ENCODE results near the gene LAP3. TPM values are rescaled to one million over a fixed set of nuclear protein-coding genes. Genes with fewer than 3 reads are reported as not detected.
A peak's percentile ranks its signal among the peaks of the same experiment; 100 is the strongest.
"Not testable (repeated sequence)": the region's sequence is repeated elsewhere in the genome, so short reads cannot be mapped to it uniquely, and the experiment has no call there.

Gene LAP3
- total RNA-seq, 1 donor from 2014 or later, result 94.9 TPM

DNA sequence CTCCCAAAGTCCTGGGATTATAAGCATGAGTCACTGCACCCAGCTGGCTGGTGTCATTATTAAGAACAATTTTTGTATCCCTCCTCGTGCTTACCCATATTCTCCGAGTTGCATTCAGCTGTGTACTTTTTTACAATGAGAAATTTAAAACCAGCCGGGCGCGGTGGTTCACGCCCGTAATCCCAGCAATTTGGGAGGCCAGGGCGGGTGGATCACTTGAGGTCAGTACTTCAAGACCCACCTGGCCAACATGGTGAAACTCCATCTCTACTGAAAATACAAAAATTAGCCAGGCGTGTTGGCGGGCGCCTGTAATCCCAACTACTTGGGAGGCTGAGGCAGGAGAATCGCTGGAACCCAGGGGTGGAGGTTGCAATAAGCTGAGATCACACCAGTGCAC is 1.8 kb upstream of the LAP3 start:
- H3K36me3 Mint-ChIP-seq (ENCODE audit: low read depth), result peaks cover 14% of the 10 kb centered on the region
- intact Hi-C loops (cut with micrococcal nuclease); H3K9me3 Mint-ChIP-seq; H3K4me3 Mint-ChIP-seq (ENCODE audit: low read depth); DNase-seq (ENCODE audit: low spot score); H3K27me3 Mint-ChIP-seq (ENCODE audit: low read depth); H3K27ac Mint-ChIP-seq: not testable (repeated sequence)
- H3K4me1 Mint-ChIP-seq (ENCODE audit: low read depth), result peaks cover 20% of the 10 kb centered on the region

- intact Hi-C loops (cut with micrococcal nuclease), result loop anchor here (1.0 to 2.0 kb wide), 7 partner anchors 29 to 444 kb away; partner anchors contain the start of genes DCAF16, MED28, NCAPG and QDPR
- Mint-ChIP-seq H3K4me1 (ENCODE audit: low read depth) (peaks cover 26% of the 10 kb centered on the region), H3K4me3 (ENCODE audit: low read depth) (peak overlapping the region; percentile 93), H3K36me3 (ENCODE audit: low read depth) (peaks cover 36% of the 10 kb centered on the region), H3K9me3 (no peaks in the 10 kb centered on the region), H3K27ac (peak overlapping the region; percentile 87), H3K27me3 (ENCODE audit: low read depth) (no peaks in the 10 kb centered on the region)
- peak; percentile 16 for DNase-seq (ENCODE audit: low spot score)
Observed at GRCh38 chr4:17577665-17578481, 875 bp downstream of the LAP3 start.

DNA sequence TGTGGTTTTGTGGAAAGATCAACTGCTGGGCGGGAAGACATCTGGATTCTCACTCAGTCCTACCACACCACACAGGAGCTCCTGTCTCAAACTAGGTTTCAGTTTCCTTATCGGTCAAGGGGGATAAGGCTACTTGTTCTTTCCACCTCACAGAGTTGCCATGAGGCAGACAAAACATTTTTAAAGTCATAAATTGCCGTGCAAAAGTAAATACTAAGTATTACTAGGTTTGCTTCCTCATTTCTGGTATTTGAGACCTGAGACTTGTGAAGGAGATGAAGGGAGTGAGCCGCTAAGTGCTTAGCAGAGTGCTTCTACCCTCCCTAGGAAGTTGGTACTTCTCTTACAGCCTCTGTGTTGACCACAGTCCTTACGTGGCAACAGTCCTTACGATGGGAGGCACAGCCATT is 1.5 kb downstream of the LAP3 start:
- intact Hi-C loops (cut with micrococcal nuclease), result no loop called here

GRCh38 chr4:17580969-17581368 is 4.0 kb downstream of the LAP3 start:
- Mint-ChIP-seq H3K27ac (peak overlapping the region; percentile 60), H3K36me3 (ENCODE audit: low read depth) (peaks cover 65% of the 10 kb centered on the region), H3K9me3 (no peaks in the 10 kb centered on the region), H3K4me3 (ENCODE audit: low read depth) (no peak overlapping the region), H3K27me3 (ENCODE audit: low read depth) (no peaks in the 10 kb centered on the region), H3K4me1 (ENCODE audit: low read depth) (peaks cover 25% of the 10 kb centered on the region)
- DNase-seq (ENCODE audit: low spot score), result no peak
- intact Hi-C loops (cut with micrococcal nuclease), result no loop called here

More for the DNA sequence above, 1.5 kb downstream of the LAP3 start:
- peaks cover 26% of the 10 kb centered on the region for H3K4me1 Mint-ChIP-seq (ENCODE audit: low read depth)
- no peaks in the 10 kb centered on the region for H3K9me3 Mint-ChIP-seq
- DNase-seq (ENCODE audit: low spot score), result no peak
- H3K4me3 Mint-ChIP-seq (ENCODE audit: low read depth), result peak overlapping the region; percentile 93
- peak overlapping the region; percentile 87 for H3K27ac Mint-ChIP-seq
- H3K27me3 Mint-ChIP-seq (ENCODE audit: low read depth), result no peaks in the 10 kb centered on the region
- H3K36me3 Mint-ChIP-seq (ENCODE audit: low read depth), result peaks cover 42% of the 10 kb centered on the region

GRCh38 chr4:17583276-17583675 is 6.3 kb downstream of the LAP3 start:
- no peaks in the 10 kb centered on the region for H3K27me3 Mint-ChIP-seq (ENCODE audit: low read depth)
- no peaks in the 10 kb centered on the region for H3K9me3 Mint-ChIP-seq
- H3K4me3 Mint-ChIP-seq (ENCODE audit: low read depth), result no peak overlapping the region
- H3K36me3 Mint-ChIP-seq (ENCODE audit: low read depth), result peaks cover 81% of the 10 kb centered on the region
- no peak overlapping the region for H3K27ac Mint-ChIP-seq
- H3K4me1 Mint-ChIP-seq (ENCODE audit: low read depth), result peaks cover 25% of the 10 kb centered on the region
- DNase-seq (ENCODE audit: low spot score), result no peak
- intact Hi-C loops (cut with micrococcal nuclease), result no loop called here

DNA sequence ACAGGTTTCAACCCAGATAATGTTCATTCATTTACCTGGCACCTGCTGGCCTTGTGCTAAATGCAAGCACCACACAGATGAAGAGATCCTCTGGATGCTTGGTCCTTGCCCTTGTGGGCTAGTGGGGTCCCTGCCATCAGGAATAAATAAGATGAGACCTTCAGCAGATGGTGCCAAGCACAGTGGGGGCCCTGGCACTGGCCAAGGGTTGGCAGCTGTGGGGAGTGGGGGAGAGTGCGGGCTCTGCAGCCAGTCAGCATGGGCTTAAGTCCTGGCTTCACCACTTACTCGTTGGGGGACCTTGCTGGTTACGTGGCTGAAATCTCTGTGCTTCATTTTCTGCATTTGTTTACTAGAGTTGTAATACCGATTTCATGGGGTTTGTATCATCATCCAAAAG is 6.9 kb downstream of the LAP3 start:
- DNase-seq (ENCODE audit: low spot score), result no peak
- Mint-ChIP-seq H3K27ac (no peak overlapping the region), H3K36me3 (ENCODE audit: low read depth) (peaks cover 82% of the 10 kb centered on the region), H3K9me3 (no peaks in the 10 kb centered on the region), H3K4me1 (ENCODE audit: low read depth) (peaks cover 18% of the 10 kb centered on the region), H3K27me3 (ENCODE audit: low read depth) (no peaks in the 10 kb centered on the region), H3K4me3 (ENCODE audit: low read depth) (no peak overlapping the region)
- intact Hi-C loops (cut with micrococcal nuclease), result no loop called here

DNA sequence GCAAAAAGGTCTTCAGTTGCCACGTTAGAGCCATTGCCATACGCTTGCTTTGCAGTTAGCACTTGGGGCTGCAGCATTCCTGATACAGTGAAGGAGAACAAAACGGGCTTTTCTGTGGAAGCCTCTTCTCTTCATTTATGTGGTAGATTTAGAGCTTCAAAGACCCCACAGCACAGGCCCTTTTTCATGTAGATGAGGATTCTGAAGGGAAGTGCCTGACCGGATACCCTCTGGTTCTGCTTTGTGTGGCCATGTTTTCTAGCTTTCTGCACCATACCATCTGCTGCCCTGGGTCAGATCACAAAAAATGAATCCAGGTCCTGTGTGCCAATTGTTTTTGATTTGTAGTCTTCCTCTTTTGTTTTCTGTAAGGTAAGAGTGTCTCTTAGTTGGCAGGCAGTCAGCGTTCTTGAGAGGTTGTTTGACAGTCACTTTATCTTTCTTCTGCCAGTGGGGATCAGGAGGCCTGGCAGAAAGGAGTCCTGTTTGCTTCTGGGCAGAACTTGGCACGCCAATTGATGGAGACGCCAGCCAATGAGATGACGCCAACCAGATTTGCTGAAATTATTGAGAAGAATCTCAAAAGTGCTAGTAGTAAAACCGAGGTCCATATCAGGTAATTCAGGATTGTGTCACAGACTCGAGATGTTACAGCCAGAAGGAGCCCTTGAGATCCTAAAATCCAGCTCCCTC is 7.7 kb downstream of the LAP3 start:
- Mint-ChIP-seq H3K4me3 (ENCODE audit: low read depth) (no peak overlapping the region), H3K27me3 (ENCODE audit: low read depth) (no peaks in the 10 kb centered on the region), H3K9me3 (no peaks in the 10 kb centered on the region), H3K27ac (no peak overlapping the region), H3K4me1 (ENCODE audit: low read depth) (peaks cover 11% of the 10 kb centered on the region), H3K36me3 (ENCODE audit: low read depth) (peaks cover 82% of the 10 kb centered on the region)
- DNase-seq (ENCODE audit: low spot score), result no peak
- intact Hi-C loops (cut with micrococcal nuclease), result no loop called here

- H3K27ac Mint-ChIP-seq, result no peak overlapping the region
- intact Hi-C loops (cut with micrococcal nuclease), result no loop called here
- no peaks in the 10 kb centered on the region for H3K9me3 Mint-ChIP-seq
- no peak overlapping the region for H3K4me3 Mint-ChIP-seq (ENCODE audit: low read depth)
- no peaks in the 10 kb centered on the region for H3K27me3 Mint-ChIP-seq (ENCODE audit: low read depth)
- DNase-seq (ENCODE audit: low spot score), result no peak
- H3K36me3 Mint-ChIP-seq (ENCODE audit: low read depth), result peaks cover 76% of the 10 kb centered on the region
- H3K4me1 Mint-ChIP-seq (ENCODE audit: low read depth), result peaks cover 6% of the 10 kb centered on the region
Observed at GRCh38 chr4:17587094-17587822, 10.3 kb downstream of the LAP3 start.

DNA sequence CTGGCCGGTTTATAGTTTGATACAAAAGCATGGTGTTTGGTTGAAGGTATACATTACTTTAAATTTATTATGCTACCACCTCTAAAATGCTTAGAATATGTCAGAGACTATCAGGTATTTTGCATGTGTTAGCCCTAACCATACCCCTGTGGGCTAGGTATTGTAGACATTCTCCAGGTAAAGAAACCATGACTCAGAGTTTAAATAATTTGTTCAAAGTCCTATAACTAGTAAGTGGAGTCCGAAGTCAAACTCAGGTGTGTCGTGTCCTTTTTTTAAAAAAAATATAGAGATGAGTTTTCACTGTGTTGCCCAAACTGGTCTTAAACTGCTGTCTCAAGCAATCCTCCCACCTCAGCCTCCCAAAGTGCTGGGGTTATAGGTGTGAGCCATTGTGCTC is 12.4 kb downstream of the LAP3 start:
- H3K9me3 Mint-ChIP-seq, result no peaks in the 10 kb centered on the region
- intact Hi-C loops (cut with micrococcal nuclease), result no loop called here
- DNase-seq (ENCODE audit: low spot score), result no peak
- H3K4me1 Mint-ChIP-seq (ENCODE audit: low read depth), result peaks cover 17% of the 10 kb centered on the region
- H3K27ac Mint-ChIP-seq, result no peak overlapping the region
- H3K4me3 Mint-ChIP-seq (ENCODE audit: low read depth), result no peak overlapping the region
- no peaks in the 10 kb centered on the region for H3K27me3 Mint-ChIP-seq (ENCODE audit: low read depth)
- H3K36me3 Mint-ChIP-seq (ENCODE audit: low read depth), result peaks cover 75% of the 10 kb centered on the region

DNA sequence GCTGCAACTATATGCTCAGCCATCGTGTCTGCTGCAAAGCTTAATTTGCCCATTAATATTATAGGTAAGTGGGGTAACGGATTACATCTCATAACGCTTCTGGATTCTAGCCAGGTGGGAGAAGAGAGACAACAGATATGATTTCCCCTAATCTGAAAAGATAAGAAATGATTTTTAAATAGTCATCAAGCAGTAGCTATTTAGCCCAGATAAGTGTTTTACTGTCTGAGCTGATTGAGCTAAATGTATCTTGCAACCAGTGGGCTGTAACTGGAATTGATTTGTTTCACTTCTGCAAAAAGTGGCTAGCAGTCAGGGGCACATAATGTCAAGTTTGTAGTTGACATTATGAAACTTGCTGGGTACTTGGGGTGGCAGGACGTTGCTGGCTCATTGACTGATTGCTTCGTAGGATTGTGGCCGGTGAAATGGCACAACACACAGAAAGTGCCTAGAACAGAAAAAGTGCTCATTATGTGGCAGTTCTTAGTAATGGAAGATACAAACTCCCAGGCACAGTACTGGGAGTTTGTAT is 18.5 kb downstream of the LAP3 start:
- intact Hi-C loops (cut with micrococcal nuclease), result no loop called here
- Mint-ChIP-seq H3K36me3 (ENCODE audit: low read depth) (peaks cover 60% of the 10 kb centered on the region), H3K27ac (no peak overlapping the region), H3K27me3 (ENCODE audit: low read depth) (no peaks in the 10 kb centered on the region), H3K4me3 (ENCODE audit: low read depth) (no peak overlapping the region), H3K9me3 (no peaks in the 10 kb centered on the region), H3K4me1 (ENCODE audit: low read depth) (peaks cover 13% of the 10 kb centered on the region)
- DNase-seq (ENCODE audit: low spot score), result no peak

DNA sequence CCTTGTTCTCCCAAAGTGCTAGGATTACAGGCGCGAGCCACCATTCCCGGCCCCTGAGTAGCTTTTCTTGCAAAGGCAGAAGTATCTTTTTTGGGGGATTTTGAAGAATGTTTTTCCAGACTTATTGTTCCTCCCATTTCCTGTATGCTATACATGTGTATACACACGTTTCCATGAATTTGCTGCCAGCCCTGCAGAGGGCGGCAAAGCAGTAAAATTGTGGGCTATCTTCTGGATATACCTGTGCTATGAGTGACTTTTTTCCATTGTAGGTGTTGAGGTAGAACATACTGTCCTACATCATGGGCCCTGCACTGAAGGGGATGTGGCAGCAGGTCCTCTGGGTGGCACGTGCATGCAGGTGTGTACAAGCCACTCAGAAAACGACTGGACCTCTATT is 20.5 kb downstream of the LAP3 start:
- Mint-ChIP-seq H3K9me3 (no peaks in the 10 kb centered on the region), H3K27ac (no peak overlapping the region), H3K4me1 (ENCODE audit: low read depth) (peaks cover 8% of the 10 kb centered on the region), H3K4me3 (ENCODE audit: low read depth) (no peak overlapping the region), H3K36me3 (ENCODE audit: low read depth) (peaks cover 53% of the 10 kb centered on the region), H3K27me3 (ENCODE audit: low read depth) (no peaks in the 10 kb centered on the region)
- intact Hi-C loops (cut with micrococcal nuclease), result no loop called here
- DNase-seq (ENCODE audit: low spot score), result no peak

DNA sequence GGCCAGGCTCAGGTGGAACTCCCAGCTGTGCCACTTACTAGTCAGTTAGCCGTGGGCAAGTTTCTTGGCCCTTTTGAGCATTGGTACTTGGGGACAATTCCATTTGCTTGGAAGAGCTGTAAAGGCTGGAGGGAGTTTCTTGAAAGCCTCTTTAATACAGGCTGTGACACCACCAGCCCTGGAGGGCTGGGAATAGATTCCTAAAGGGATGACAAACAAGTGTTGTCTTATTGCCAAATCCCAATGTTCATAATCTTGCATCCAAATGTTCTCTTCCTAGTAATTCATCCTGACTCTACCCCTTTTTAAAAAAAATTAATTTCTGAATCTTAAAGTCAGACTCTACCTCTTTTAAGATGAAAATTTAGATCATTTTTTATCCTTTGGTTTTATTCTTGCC is 22.8 kb downstream of the LAP3 start:
- DNase-seq (ENCODE audit: low spot score), result no peak
- no peak overlapping the region for H3K4me3 Mint-ChIP-seq (ENCODE audit: low read depth)
- H3K4me1 Mint-ChIP-seq (ENCODE audit: low read depth), result no peaks in the 10 kb centered on the region
- no peaks in the 10 kb centered on the region for H3K9me3 Mint-ChIP-seq
- H3K27me3 Mint-ChIP-seq (ENCODE audit: low read depth), result no peaks in the 10 kb centered on the region
- H3K27ac Mint-ChIP-seq, result no peak overlapping the region
- intact Hi-C loops (cut with micrococcal nuclease), result no loop called here
- H3K36me3 Mint-ChIP-seq (ENCODE audit: low read depth), result peaks cover 46% of the 10 kb centered on the region

All from activated T-helper 2 cell treated with anti-CD3 and anti-CD28 coated beads, Interferon-gamma antibody, Interleukin-2, Interleukin-4, amounts not matched to agents 10 μg/mL and 5 μg/mL and 100 μg/mL, durations not matched to agents 14 hours and 24 hours and 36 hours (primary cell).